ENCODE measurements around the gene TBC1D16.

DNA sequence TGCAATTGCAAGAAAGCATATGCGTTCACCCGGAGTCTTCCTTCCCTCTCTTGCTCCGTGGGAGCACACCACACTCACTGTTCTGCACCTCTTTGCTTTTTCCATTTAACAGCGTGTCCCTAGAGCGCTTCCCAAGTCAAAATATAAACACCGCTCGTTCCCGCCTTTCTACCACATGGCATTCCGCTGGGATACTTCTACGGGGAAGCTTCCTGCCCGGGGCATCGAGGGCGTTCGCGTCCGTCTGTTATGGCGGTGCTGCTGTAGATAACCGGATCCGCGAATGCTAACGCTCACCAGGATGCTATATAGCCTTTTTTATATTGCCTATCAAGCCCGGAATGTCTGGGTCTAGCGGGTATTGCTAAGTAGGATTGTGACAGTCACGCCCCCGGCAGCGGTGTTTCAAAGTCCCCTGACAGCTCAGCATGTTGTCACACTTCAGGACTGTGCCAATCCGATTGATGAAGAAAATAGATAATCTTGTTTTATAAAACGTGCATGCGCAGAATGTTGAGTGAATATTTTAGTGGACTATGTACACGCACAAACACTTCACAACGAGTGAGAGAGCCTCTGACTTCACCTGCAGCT is 31.8 kb upstream of the TBC1D16 start:
- TF ChIP-seq SPI1 (IDR thresholded peaks at IDR 0.05; ENCODE audit: low read depth, low read length) (no peak), POLR2AphosphoS5 (IDR thresholded peaks at IDR 0.05; ENCODE audit: low read depth, low read length) (no peak), POLR2A (IDR thresholded peaks at IDR 0.05; ENCODE audit: low read depth, low read length) (no peak), PAX5 (IDR thresholded peaks at IDR 0.05; ENCODE audit: insufficient read depth, low read length, severe bottlenecking) (no peak), TAF1 (IDR thresholded peaks at IDR 0.05; ENCODE audit: low read depth, low read length) (no peak)

All from GM12891 (cell line).